ENCODE data around the gene FBN1.

GRCh38 chr15:48533982-48534381, 111.5 kb downstream of the FBN1 start:
- TF ChIP-seq NR3C1 (IDR thresholded peaks at IDR 0.05): no peak
- no peak for TF ChIP-seq CTCF (IDR thresholded peaks at IDR 0.05)
- no peak for TF ChIP-seq MAFK (IDR thresholded peaks at IDR 0.05; ENCODE audit: partially characterized antibody)
- no peak for TF ChIP-seq RAD21 (conservative IDR thresholded peaks at IDR 0.05 in 1 of 2, IDR thresholded peaks at IDR 0.05 in 1 of 2)
- TF ChIP-seq, protein P1, sequence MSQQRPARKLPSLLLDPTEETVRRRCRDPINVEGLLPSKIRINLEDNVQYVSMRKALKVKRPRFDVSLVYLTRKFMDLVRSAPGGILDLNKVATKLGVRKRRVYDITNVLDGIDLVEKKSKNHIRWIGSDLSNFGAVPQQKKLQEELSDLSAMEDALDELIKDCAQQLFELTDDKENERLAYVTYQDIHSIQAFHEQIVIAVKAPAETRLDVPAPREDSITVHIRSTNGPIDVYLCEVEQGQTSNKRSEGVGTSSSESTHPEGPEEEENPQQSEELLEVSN (IDR thresholded peaks at IDR 0.05; ENCODE audit: borderline replicate concordance, low read depth): no peak
- no peak for TF ChIP-seq EHMT2 (IDR thresholded peaks at IDR 0.05; ENCODE audit: low read depth)
- no peak for TF ChIP-seq FOSL2 (IDR thresholded peaks at IDR 0.05)
- no peak for TF ChIP-seq FOSL2 (CRISPR knock-in tag; IDR thresholded peaks at IDR 0.05)
- no peak for TF ChIP-seq BHLHE40 (IDR thresholded peaks at IDR 0.05; ENCODE audit: low read depth, low read length)
- no peak for TF ChIP-seq KDM1A (IDR thresholded peaks at IDR 0.05; ENCODE audit: low read depth)
